Activated CD4-positive, alpha-beta T cell treated with anti-CD3 and anti-CD28 coated beads, Interleukin-2, amount 50 U/mL, for 1 hour (primary cell): ENCODE results near the gene APOB.

Experiments
- DNase-seq: peaks from one replicate; pipeline ENCODE4 v3.0.0-alpha.2; 2020

APOB gene

GRCh38 chr2:21018290-21018689 lies 25.6 kb downstream of the APOB start:
- DNase-seq: no peak

DNA sequence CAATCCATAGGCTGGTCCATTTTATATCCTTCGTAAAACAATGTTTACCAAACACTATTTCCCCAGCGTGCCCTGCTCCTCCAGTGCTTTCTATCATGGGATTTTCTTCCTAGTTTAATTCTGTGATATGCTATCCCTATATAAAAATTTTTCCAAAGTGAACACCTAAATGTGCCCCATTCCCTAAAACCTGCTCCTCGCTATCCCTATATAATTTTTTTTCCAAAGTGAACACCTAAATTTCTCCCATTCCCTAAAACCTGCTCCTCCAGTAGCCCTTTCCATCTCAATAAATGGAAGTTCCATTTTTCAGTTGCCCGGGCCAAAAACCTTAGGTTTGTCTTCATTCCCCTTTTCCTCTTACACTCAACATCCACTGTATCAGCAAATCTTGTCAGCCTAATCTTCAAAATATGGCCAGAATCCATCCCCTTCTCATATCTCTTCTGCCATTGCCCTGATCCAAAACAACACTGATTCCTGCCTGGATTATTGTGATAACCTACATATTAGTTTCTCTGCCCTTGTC lies 26.1 kb downstream of the APOB start:
- DNase-seq: no peak

DNA sequence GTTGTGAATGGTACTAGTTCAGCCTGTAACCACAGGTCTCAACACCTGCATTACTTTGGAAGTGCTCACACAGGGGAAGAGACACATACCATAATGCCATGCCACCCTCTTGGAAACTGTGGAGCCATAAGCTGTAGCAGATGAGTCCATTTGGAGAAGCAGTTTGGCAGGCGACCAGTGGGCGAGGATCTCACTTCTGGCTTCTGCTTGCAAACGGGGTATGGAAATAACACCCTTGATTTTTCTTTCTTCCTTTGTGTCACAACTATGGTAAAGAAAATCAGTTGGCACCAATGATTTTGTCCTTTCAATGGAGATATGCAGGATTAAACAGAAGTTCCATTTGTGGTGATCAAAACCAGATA lies 28.6 kb downstream of the APOB start:
- DNase-seq: no peak

GRCh38 chr2:21014364-21015280 lies 29.3 kb downstream of the APOB start:
- no peak for DNase-seq

- no peak for DNase-seq
Observed at GRCh38 chr2:21013043-21013816, 30.6 kb downstream of the APOB start.

- DNase-seq: no peak
Observed at GRCh38 chr2:21012557-21012937, 31.3 kb downstream of the APOB start.

DNA sequence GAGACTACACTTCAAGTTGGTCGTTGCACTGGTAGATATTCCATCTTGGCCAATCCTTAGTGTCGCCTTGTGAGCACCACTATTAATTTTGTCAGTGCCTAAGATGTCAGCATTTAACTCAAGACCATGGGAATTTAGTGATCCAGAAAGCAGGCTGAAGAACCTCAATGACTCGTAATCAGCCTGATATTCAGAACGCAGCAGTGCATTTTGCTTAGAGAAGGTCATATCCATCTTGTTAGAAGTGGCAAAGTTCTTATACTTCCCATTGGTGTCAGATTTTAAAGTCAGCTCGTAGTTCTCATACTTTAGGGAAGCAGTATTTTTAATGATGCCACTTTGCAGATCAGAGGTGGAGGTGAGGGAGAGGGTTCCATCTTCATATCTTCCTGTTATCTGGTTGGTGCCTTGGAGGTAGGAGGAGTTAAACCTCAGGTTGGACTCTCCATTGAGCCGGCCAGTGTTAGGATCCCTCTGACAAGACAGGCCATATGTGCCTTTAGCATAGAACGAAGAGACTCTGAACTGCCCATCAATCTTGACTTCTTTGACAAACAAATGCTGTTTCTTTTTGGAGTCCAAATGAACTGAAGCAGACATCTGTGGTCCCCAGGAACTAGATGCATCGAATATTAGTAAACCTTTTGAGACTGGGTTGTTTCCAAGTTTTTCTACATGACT lies 31.9 kb downstream of the APOB start:
- no peak for DNase-seq

GRCh38 chr2:21011453-21011852 lies 32.4 kb downstream of the APOB start:
- DNase-seq: no peak

- no peak for DNase-seq
Observed at GRCh38 chr2:21010813-21011439, 32.9 kb downstream of the APOB start.

DNA sequence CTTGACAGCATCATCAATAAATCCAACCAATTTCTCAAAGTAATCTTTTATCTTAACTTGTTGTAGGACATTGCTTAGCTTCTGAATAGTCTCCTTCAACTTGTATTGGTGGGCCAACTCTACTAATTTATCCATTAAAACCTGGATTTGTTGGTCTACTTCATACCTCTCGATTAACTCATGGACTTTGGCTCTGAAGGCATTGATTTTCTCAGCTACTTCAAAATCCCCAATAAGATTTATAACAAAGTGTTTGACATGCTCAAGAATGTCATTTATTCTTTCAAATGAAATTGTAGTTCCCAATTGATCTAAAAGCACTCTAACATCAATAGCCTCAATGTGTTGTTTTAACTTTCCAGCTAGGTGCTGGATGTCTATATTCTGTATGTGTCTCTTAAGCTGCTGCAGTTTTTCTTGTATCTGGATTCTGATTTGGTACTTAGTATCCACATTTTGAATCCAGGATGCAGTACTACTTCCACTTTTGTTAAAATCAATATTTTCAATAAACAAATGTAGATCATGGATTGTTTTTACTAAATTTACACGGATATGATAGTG lies 34.1 kb downstream of the APOB start:
- DNase-seq: no peak

- no peak for DNase-seq
Observed at GRCh38 chr2:21008790-21009661, 34.8 kb downstream of the APOB start.

GRCh38 chr2:21008014-21008789 lies 35.7 kb downstream of the APOB start:
- no peak for DNase-seq

DNA sequence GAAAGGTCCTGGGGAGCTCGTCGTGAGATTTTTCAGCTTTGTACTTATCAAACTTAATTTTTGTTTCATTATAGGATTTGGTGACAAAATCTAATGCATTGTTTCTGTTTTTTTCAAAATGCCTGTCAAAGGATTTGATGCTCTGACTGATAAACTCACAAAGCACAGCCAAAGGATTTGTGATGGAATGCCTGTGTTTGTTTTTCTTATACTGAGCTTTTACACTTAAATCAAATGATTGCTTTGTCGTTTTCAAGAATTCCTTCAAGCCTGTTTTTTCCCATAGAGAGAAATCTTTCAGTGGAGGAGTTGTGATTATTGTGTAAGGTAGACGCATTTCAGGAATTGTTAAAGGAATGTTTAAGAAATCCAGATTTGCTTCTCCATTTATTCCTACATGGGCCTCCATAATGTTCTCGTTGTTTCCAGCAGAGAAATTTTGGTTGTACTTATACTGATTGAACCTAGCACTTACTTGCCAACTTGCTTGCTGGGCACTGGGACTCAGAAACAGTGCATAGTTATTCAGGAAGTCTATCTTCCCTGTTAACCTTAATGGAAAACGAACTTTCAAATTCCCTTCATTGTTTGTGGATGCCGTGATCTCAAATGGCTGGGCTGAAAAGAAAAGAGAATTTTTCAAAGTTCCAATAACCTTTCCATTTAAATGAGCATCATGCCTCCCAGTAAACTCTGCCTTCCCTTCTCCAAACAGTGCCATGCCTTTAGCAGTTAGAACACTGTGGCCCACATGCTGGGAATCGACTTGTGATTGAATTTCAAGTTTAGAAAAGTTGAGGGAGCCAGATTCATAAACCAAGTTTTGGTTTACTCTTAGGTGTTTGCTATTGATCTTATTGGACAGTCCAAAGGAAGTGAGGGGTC lies 36.5 kb downstream of the APOB start:
- no peak for DNase-seq

DNA sequence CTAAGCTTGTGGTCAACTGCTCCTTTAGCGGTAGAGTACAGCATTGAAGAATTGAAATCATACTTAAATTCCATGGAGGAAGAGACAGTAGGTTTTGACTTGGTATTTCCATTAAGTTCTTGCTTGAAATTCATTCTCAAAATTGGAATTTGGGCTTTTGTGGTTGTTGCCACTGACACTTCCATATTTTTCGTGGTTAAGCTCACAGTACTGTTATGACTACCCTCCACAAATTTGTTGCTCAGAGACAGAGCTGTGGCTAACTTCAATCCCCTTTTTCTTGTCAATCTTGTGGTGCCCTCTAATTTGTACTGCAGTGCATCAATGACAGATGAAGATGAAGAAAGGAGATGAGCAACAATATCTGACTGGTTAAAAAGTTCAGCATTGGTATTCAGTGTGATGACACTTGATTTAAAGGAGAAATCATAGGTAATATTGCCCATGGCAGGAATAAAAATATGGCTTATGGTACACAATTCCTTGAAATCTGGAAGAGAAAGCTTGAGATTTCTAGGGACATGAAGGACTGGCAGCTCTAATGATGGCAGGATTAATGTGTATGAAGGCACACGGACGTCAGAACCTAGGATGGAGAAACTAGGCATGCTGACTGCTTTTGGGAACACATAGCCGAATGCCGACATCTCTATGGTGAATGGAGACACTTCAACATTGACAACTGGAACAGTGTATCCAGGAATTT lies 37.3 kb downstream of the APOB start:
- no peak for DNase-seq

GRCh38 chr2:21005700-21006422 lies 38.0 kb downstream of the APOB start:
- DNase-seq: no peak

DNA sequence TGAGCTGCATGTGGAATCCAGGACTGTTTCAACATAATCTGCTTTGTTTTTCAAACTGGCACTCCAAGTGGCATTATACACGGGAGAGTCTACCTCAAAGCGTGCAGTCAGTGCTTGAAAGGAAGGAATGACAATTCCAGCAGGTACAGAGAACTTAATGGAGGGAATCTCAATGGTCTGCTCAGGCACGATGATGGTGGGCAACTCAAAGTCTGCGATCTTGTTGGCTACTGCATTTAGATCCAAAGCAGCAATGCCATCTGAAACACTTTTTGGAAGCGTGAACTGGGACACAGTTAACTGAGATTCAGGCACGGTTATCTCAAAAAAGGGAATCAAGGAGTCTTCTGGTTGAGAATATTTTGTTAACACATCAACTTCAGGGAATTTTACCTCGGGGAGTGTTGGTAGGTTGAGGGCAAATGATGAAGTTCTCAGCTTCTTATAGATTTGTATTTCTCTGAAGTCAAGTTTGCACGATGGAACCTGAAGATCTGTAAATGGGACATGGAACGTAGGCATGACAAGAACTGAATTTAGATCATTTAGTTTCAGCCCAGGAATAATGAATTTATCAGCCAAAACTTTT lies 38.7 kb downstream of the APOB start:
- no peak for DNase-seq

DNA sequence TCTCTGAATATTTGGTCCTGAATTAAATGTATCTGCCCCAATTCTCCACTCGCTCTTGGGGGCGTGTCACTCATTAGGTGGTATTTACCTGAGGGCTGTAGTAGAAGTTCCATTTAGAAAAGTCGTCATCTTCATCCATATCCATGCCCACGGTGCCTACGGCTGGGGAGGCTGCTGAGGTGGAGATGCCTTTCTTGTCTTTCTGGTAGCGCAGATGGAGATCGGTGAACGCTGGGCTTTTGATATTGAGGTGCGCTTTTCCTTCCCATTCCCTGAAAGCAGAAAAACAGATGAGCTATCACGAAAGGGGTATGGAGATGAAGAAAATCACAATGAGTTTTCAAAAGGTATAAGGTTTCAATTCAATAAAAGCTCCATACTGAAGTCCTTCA lies 39.7 kb downstream of the APOB start:
- no peak for DNase-seq
